ENCODE results near the gene TMEM17. TPM values are rescaled to one million over a fixed set of nuclear protein-coding genes. Genes with fewer than 3 reads are reported as not detected.

Gene TMEM17
- total RNA-seq, 1 experiment from 2014 or later = 3.2 TPM

DNA sequence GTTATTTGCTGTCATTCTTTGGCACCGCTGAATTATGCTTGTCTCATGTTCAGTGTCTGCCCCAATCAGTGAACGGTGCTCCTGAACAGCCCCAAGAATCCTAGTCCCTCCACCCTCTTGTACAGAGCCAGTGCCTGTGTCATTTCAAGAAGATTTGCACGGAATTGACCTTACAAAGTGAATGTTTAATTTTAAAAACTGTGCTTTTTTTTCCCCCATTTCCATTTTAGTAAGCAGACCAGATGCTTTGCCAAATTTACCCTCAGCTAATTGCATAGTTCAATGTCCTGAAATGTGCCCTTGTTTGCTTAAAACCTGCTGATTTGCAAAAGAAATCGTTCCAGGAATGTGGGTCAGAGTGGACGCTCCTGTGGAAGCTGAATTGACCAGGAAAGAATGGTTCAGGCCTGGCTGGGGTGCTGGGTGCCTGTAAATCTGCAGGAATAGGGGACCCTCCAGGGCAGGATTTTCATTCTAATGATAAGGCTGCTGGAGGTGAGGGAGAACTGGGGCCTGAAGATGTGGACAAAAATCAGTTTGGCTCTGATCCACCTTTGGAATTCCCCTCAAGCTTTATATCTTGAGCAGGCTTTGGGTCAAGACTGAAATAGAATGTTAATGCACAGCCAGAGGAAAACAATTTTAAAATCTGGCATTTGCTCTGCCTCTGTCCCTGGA is 20.1 kb downstream of the TMEM17 start:
- no peak overlapping the region for H3K27ac ChIP-seq (ENCODE audit: low read depth, low read length)

DNA sequence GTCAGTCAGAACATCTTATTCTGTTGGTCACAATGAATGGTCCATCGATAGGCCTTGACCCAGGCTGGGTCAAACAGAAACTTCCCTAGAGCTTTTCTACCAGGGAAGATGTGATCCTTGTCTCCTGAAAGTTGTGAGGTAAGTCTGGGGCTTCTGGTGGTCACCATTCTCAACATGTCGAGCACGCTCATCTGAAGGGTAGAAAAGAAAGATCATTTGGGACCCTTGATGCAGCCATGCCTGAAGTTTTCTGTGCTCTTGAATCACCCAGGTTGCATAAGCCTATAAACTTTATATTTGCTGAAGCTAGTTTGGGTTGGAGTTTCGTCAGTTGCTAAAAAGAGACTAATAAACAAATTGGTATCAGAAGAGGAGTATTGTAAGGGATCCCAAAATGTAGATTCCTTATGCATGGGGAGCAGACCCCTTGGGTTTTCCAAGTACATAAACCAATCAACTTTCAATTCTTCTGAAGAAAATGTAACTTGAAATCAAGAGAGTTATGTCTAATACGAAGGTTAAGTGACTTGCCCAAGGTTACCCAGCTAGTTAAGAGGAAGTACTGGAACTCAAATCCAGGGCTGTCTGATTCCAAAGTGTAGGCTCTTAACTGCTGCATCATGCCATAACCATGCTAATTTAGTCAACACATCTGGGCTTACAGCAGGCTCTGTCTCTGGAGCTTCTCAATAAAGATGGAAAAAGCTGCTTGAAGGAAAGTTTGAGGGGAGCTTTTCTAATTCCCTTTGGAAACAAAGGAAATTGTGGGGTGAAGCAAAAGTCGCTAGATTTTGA is 23.2 kb downstream of the TMEM17 start:
- peaks cover 4 to 22% of the 10 kb centered on the region in 2 experiments; a peak in 3 of 4 replicates for H3K4me1 ChIP-seq (ENCODE audit: control insufficient read depth in 1 of 2, insufficient read depth in 2 of 2, low read length in 2 of 2)
- H3K9me2 ChIP-seq (ENCODE audit: insufficient read depth) = no peaks in the 10 kb centered on the region
- intact Hi-C loops (cut with micrococcal nuclease) = no loop called here
- no peak overlapping the region for H3K4me2 ChIP-seq (ENCODE audit: low read length)
- ChIA-PET RAD21 (ENCODE audit: low non-redundant PET in 1 of 2, low total read pairs in 2 of 2, uncharacterized antibody in 2 of 2, unreplicated experiment in 2 of 2) (no interaction called here), POLR2A (no interaction called here), CTCF (no interaction called here)
- BruUV-seq (replicated peaks) = no TSS peak
- H3K9me3 ChIP-seq (ENCODE audit: control insufficient read depth in 1 of 2, insufficient read depth in 1 of 2, low read depth in 1 of 2, low read length in 2 of 2) = no peaks in the 10 kb centered on the region
- no peaks in the 10 kb centered on the region for H4K20me1 ChIP-seq (ENCODE audit: insufficient read depth)
- no peaks in the 10 kb centered on the region for H3K36me3 ChIP-seq (ENCODE audit: control insufficient read depth in 1 of 2, insufficient read depth in 2 of 2, low read length in 2 of 2)
- H3K27ac ChIP-seq (ENCODE audit: low read depth, low read length) = no peak overlapping the region
- H3K27me3 ChIP-seq (ENCODE audit: insufficient read depth, low read length) = no peaks in the 10 kb centered on the region
- no peak overlapping the region for H3K4me3 ChIP-seq (replicated peaks in 1 of 2; ENCODE audit: low read depth in 1 of 2, low read length in 2 of 2)
- no peaks in the 10 kb centered on the region for H3K79me2 ChIP-seq (ENCODE audit: insufficient read depth, low read length)
- DNase-seq (ENCODE audit: low read depth, low spot score) (no peak), ATAC-seq (no peak)
- H3K9ac ChIP-seq (ENCODE audit: low read length) = no peak overlapping the region
- H2AFZ ChIP-seq (ENCODE audit: low read depth, low read length, poor library complexity, severe bottlenecking) = no peak overlapping the region
- no peak for TF ChIP-seq POLR2AphosphoS5 (IDR thresholded peaks at IDR 0.05; ENCODE audit: low read depth, low read length)
- TF ChIP-seq CEBPB (IDR thresholded peaks at IDR 0.05; ENCODE audit: low read depth) = no peak
- TF ChIP-seq EZH2 (IDR thresholded peaks at IDR 0.05) = no peak
- TF ChIP-seq POLR2A (IDR thresholded peaks at IDR 0.05; ENCODE audit: borderline replicate concordance, extremely low read depth, insufficient read depth, insufficient read length) = no peak
- TF ChIP-seq YY1 (IDR thresholded peaks at IDR 0.05; ENCODE audit: extremely low read depth, insufficient replicate concordance, low read depth, low read length) = no peak
- TF ChIP-seq FOSL1 (IDR thresholded peaks at IDR 0.05; ENCODE audit: low read depth) = no peak
- TF ChIP-seq ELF1 (IDR thresholded peaks at IDR 0.05; ENCODE audit: borderline replicate concordance, low read depth) = no peak
- no peak for TF ChIP-seq SIN3A (IDR thresholded peaks at IDR 0.05; ENCODE audit: low read depth)

More for the DNA sequence above, 20.1 kb downstream of the TMEM17 start:
- DNase-seq (ENCODE audit: low read depth, low spot score) (no peak), ATAC-seq (no peak)
- no TSS peak for BruUV-seq (replicated peaks)
- no peak overlapping the region for H3K9ac ChIP-seq (ENCODE audit: low read length)
- H3K27me3 ChIP-seq (ENCODE audit: insufficient read depth, low read length) = no peaks in the 10 kb centered on the region
- H3K36me3 ChIP-seq (ENCODE audit: control insufficient read depth in 1 of 2, insufficient read depth in 2 of 2, low read length in 2 of 2) = no peaks in the 10 kb centered on the region
- no peak overlapping the region for H3K4me2 ChIP-seq (ENCODE audit: low read length)
- H3K79me2 ChIP-seq (ENCODE audit: insufficient read depth, low read length) = no peaks in the 10 kb centered on the region
- H2AFZ ChIP-seq (ENCODE audit: low read depth, low read length, poor library complexity, severe bottlenecking) = no peak overlapping the region
- no peaks in the 10 kb centered on the region for H3K9me2 ChIP-seq (ENCODE audit: insufficient read depth)
- H3K4me3 ChIP-seq (replicated peaks in 1 of 2; ENCODE audit: low read depth in 1 of 2, low read length in 2 of 2) = no peak overlapping the region
- H3K4me1 ChIP-seq (ENCODE audit: control insufficient read depth in 1 of 2, insufficient read depth in 2 of 2, low read length in 2 of 2) = peaks cover 0 to 14% of the 10 kb centered on the region in 2 experiments; a peak in 1 of 4 replicates
- POLR2A ChIA-PET = no interaction called here
- H4K20me1 ChIP-seq (ENCODE audit: insufficient read depth) = no peaks in the 10 kb centered on the region
- CTCF ChIA-PET = no interaction called here
- 0 out of 2 replicates have a peak, but pooled peaks have one; percentile 5 for TF ChIP-seq FOSL1 (IDR thresholded peaks at IDR 0.05; ENCODE audit: low read depth)
- no peak for TF ChIP-seq ZFX (IDR thresholded peaks at IDR 0.05)
- TF ChIP-seq, protein P1, sequence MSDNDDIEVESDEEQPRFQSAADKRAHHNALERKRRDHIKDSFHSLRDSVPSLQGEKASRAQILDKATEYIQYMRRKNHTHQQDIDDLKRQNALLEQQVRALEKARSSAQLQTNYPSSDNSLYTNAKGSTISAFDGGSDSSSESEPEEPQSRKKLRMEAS (IDR thresholded peaks at IDR 0.05) = no peak
- no peak for TF ChIP-seq POLR2AphosphoS5 (IDR thresholded peaks at IDR 0.05; ENCODE audit: low read depth, low read length)
- TF ChIP-seq POLR2A (IDR thresholded peaks at IDR 0.05; ENCODE audit: borderline replicate concordance, extremely low read depth, insufficient read depth, insufficient read length) = no peak
- RAD21 ChIA-PET (ENCODE audit: low non-redundant PET in 1 of 2, low total read pairs in 2 of 2, uncharacterized antibody in 2 of 2, unreplicated experiment in 2 of 2) = no interaction called here
- no peaks in the 10 kb centered on the region for H3K9me3 ChIP-seq (ENCODE audit: control insufficient read depth in 1 of 2, insufficient read depth in 1 of 2, low read depth in 1 of 2, low read length in 2 of 2)
- intact Hi-C loops (cut with micrococcal nuclease) = no loop called here
